Mesodermal cell (in vitro differentiated cells): Measurements from ENCODE around the gene EBPL.

Source experiments
- H3K27ac ChIP-seq: 2 replicates; pipeline ENCODE4 v1.7.0; 2013; ENCODE audit warnings: mild to moderate bottlenecking, low read depth, low read length, moderate library complexity; ENCODE audit not compliant: severe bottlenecking
- H3K36me3 ChIP-seq: 2 replicates; pipeline ENCODE4 v1.7.1; 2013; ENCODE audit warnings: mild to moderate bottlenecking, low read length, moderate library complexity; ENCODE audit not compliant: control insufficient read depth, insufficient read depth
- H3K4me1 ChIP-seq: one replicate; pipeline ENCODE4 v1.7.1; 2013; ENCODE audit warnings: mild to moderate bottlenecking, low read length; ENCODE audit not compliant: insufficient read depth, control insufficient read depth, poor library complexity, severe bottlenecking
- H3K4me3 ChIP-seq: 2 replicates; pipeline ENCODE4 v1.7.0; 2013; ENCODE audit warnings: low read length, control low read depth, mild to moderate bottlenecking; ENCODE audit not compliant: insufficient read depth, poor library complexity, severe bottlenecking; ENCODE audit errors: extremely low read depth
- H3K9me3 ChIP-seq: 2 replicates; pipeline ENCODE4 v1.7.1; 2013; ENCODE audit warnings: mild to moderate bottlenecking, low read length, moderate library complexity; ENCODE audit not compliant: control insufficient read depth
- WGBS, 2 experiments: methylation state at CpG; one replicate each; pipeline ENCODE4 v1.1.5; 2013; ENCODE audit warnings: missing lambda C conversion rate in 2 of 2; ENCODE audit not compliant: insufficient coverage in 2 of 2; 5-methylcytosine and 5-hydroxymethylcytosine counted together

EBPL gene

GRCh38 chr13:49670828-49671227 lies 20.5 kb downstream of the EBPL start:
- no peak overlapping the region for H3K27ac ChIP-seq
- 89 to 95% methylated on average over 4 of the region's 5 CpGs for WGBS, 2 experiments
- H3K4me1 ChIP-seq: peaks cover 7% of the 10 kb centered on the region
- H3K36me3 ChIP-seq: peaks cover 41% of the 10 kb centered on the region
- H3K9me3 ChIP-seq: no peaks in the 10 kb centered on the region
- H3K4me3 ChIP-seq: no peak overlapping the region

DNA sequence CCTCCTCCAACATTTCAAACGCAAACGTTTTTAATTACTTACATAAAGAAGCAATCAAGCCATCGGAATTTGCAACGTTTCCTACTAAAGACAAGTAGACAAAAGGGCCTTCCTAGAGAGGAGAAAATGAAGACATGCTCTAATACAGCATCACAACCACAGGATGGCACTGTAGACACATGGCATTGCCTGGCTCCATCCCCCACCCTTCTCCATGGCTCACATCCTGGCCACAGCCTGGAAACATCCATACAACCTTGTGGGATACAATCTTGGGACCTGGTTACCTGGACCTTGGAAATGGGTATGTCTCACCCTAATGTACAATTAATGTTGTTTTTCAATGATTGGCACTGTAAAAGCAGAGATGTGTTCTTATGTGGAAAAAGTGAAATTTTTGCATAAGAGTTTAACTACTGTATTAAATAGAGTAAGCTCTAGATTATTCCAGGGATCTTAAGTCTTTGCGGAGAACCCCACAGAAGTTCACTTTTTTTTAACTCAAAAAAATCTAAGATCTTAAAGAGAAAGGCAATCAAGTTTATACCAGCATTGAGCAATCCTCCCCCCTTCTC lies 21.5 kb downstream of the EBPL start:
- Histone ChIP-seq H3K4me3 (no peak overlapping the region), H3K9me3 (no peaks in the 10 kb centered on the region), H3K4me1 (peaks cover 7% of the 10 kb centered on the region), H3K27ac (no peak overlapping the region), H3K36me3 (peaks cover 39% of the 10 kb centered on the region)
- WGBS, 2 experiments: 42% methylated on average over 2 of the region's 5 CpGs; no CpG with 5 or more reads in 1 of the 2 experiments

GRCh38 chr13:49667773-49668172 lies 23.5 kb downstream of the EBPL start:
- WGBS, 2 experiments: 88 to 100% methylated on average over 2 of the region's 2 CpGs
- Histone ChIP-seq H3K4me3 (no peak overlapping the region), H3K36me3 (peaks cover 40% of the 10 kb centered on the region), H3K9me3 (no peaks in the 10 kb centered on the region), H3K27ac (no peak overlapping the region), H3K4me1 (peaks cover 7% of the 10 kb centered on the region)

GRCh38 chr13:49664606-49665005 lies 26.7 kb downstream of the EBPL start:
- WGBS, 2 experiments: 60 to 76% methylated on average over 1 to 3 of the region's 4 CpGs
- Histone ChIP-seq H3K4me3 (no peak overlapping the region), H3K4me1 (no peaks in the 10 kb centered on the region), H3K36me3 (peaks cover 70% of the 10 kb centered on the region), H3K9me3 (no peaks in the 10 kb centered on the region), H3K27ac (no peak overlapping the region)

DNA sequence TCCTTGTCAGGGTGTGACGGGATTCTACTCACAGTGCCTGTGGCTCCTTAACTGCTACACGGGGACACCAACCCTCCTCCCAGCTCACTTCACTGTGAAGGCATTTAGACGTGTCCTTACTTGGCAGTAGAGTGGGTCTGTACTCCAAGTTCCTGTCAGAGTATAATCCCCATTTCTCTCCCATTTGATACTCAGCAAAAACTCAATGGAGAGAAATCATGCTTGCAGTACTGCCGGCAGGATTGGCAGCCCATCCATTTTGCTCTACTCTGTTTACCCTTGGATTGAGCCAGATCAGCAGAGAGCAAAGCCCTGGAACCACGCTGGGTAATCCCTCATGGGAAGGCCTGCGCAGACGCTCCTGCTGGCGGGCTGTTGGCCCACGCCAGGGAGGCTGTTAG lies 34.0 kb downstream of the EBPL start:
- WGBS, 2 experiments: 91 to 96% methylated on average over 7 to 8 of the region's 9 CpGs
- no peak overlapping the region for H3K4me3 ChIP-seq

GRCh38 chr13:49655906-49656305 lies 35.4 kb downstream of the EBPL start:
- Histone ChIP-seq H3K27ac (no peak overlapping the region), H3K36me3 (peaks cover 35% of the 10 kb centered on the region), H3K4me1 (no peaks in the 10 kb centered on the region), H3K4me3 (no peak overlapping the region), H3K9me3 (no peaks in the 10 kb centered on the region)
- 87 to 100% methylated on average over 2 to 3 of the region's 3 CpGs for WGBS, 2 experiments

More for the DNA sequence above, 34.0 kb downstream of the EBPL start:
- H3K9me3 ChIP-seq: no peaks in the 10 kb centered on the region
- H3K36me3 ChIP-seq: peaks cover 48% of the 10 kb centered on the region
- H3K27ac ChIP-seq: no peak overlapping the region
- no peaks in the 10 kb centered on the region for H3K4me1 ChIP-seq

GRCh38 chr13:49654011-49654410 lies 37.3 kb downstream of the EBPL start:
- Histone ChIP-seq H3K27ac (no peak overlapping the region), H3K4me1 (no peaks in the 10 kb centered on the region), H3K36me3 (peaks cover 19% of the 10 kb centered on the region), H3K4me3 (no peak overlapping the region), H3K9me3 (no peaks in the 10 kb centered on the region)
- WGBS, 2 experiments: 83% methylated on average over 2 of the region's 3 CpGs; no CpG with 5 or more reads in 1 of the 2 experiments

- H3K4me3 ChIP-seq: no peak overlapping the region
- H3K9me3 ChIP-seq: no peaks in the 10 kb centered on the region
- H3K4me1 ChIP-seq: no peaks in the 10 kb centered on the region
- peaks cover 13% of the 10 kb centered on the region for H3K36me3 ChIP-seq
- no peak overlapping the region for H3K27ac ChIP-seq
These were observed 37.8 kb downstream of the EBPL start for GRCh38 chr13:49653478-49653877.

GRCh38 chr13:49652355-49653305 lies 38.7 kb downstream of the EBPL start:
- no peak overlapping the region for H3K4me3 ChIP-seq
- H3K36me3 ChIP-seq: peaks cover 6% of the 10 kb centered on the region
- 60 to 62% methylated on average over 2 to 3 of the region's 16 CpGs for WGBS, 2 experiments
- H3K4me1 ChIP-seq: no peaks in the 10 kb centered on the region
- no peak overlapping the region for H3K27ac ChIP-seq
- H3K9me3 ChIP-seq: no peaks in the 10 kb centered on the region

DNA sequence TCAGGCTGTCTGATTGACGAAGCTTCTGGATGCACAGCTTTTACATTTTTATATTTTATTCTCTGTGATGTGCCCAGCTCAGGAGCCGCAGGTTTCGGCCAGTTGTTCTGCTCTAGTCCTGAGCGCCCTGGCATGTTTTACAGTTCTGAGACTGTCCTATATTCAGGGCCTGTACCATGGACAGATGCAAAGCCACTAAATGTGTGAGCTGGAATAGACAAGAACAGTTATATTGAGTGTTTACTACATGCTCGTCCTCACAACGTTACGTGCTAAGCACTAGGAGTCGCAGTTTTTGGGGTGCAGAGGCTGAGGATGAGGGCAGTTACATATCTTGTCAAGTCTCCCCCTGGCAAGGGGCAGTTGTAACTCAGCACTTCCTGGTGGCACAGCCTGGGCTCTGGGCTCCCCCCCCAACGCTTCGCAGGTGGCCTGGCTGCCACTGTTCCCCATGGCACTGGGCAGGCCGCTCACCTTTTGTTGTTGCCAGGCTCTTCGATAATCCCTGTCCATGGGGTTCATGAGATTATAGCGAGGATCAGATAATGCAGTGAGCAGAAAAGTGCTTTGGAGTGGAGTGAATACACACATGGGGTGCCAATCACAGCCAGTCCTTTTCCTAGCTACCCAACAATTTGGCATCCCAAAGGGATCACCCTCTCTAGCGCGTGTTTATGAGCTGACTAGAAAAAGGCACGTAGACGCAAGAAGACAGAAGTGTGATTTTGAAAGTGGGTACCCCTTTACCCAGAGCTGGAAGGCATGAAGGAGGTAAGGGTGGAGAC lies 39.5 kb downstream of the EBPL start:
- Histone ChIP-seq H3K36me3 (peaks cover 5% of the 10 kb centered on the region), H3K9me3 (no peaks in the 10 kb centered on the region), H3K4me1 (no peaks in the 10 kb centered on the region), H3K27ac (no peak overlapping the region), H3K4me3 (no peak overlapping the region)
- 91 to 95% methylated on average over 8 to 12 of the region's 17 CpGs for WGBS, 2 experiments
